ENCODE data around the gene KCNMA1.

The KCNMA1 gene

DNA sequence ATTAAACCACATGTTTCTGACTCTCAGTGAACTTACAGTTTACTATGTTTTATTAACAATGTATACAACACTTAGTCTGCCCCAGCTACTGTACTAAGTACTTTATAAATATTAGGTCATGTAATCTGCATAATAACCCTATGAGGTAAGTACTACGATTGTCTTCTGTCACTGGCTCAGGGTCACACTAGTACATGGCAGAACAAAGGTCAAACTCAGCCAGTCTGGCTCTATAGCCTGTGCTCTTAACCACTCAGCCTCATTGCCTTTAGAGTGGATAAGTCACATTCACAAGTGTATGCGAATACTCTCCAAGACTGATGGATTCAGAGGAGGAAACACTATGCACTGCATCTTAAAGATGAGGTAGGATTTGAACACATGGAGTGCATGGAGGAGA is 252.3 kb downstream of the KCNMA1 start:
- H3K4me1 ChIP-seq (ENCODE audit: control insufficient read depth, insufficient read depth, low read length), result peaks cover 16% of the 10 kb centered on the region
- no peaks in the 10 kb centered on the region for H3K27me3 ChIP-seq (ENCODE audit: control insufficient read depth, insufficient read depth, low read length, poor library complexity, severe bottlenecking)
- 95% methylated on average over 2 of the region's 2 CpGs for WGBS, 2 experiments
- no peaks in the 10 kb centered on the region for H3K9me3 ChIP-seq (ENCODE audit: control insufficient read depth, low read length)
- no peak overlapping the region for H3K27ac ChIP-seq (ENCODE audit: insufficient read depth, low read depth, low read length, poor library complexity, severe bottlenecking)
- H3K36me3 ChIP-seq (ENCODE audit: control insufficient read depth, insufficient read depth, low read length), result no peaks in the 10 kb centered on the region
- H3K4me3 ChIP-seq (ENCODE audit: insufficient read depth, low read depth, low read length), result no peak overlapping the region

DNA sequence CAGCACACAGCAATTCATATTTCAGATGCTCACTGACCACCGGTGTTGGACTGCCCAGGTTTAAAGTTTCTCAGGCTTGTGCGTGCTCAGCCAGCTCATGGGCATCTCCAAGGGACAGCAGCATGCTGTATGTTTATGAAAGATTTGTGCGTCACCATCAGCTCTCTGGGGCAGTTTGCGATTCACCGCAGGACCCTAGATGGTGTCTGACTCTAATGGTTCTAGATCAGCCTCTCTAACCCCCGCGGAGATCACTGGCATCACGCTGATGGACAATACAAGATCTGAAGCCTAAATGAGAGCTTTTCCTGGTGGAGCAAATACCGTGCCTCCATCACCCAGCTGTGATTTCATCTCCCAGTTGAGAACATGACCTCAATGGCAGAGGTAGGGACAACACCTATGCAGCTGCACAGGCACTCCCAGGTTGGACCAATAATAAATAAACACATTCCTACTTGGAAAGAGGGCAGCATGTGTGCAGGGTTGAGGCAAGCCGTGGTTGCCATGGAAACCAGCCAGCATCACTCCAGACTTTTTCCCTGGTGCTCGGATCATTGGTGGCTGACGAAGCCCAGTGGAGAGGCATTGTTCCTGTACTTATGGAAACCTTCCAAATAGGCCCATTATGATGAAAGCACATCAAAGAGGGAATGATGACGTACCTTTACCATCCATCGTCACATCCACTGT is 253.6 kb downstream of the KCNMA1 start:
- H3K4me3 ChIP-seq (ENCODE audit: insufficient read depth, low read depth, low read length), result no peak overlapping the region
- H3K36me3 ChIP-seq (ENCODE audit: control insufficient read depth, insufficient read depth, low read length), result no peaks in the 10 kb centered on the region
- 92 to 94% methylated on average over 14 of the region's 14 CpGs for WGBS, 2 experiments
- no peaks in the 10 kb centered on the region for H3K27me3 ChIP-seq (ENCODE audit: control insufficient read depth, insufficient read depth, low read length, poor library complexity, severe bottlenecking)
- no peak overlapping the region for H3K27ac ChIP-seq (ENCODE audit: insufficient read depth, low read depth, low read length, poor library complexity, severe bottlenecking)
- H3K9me3 ChIP-seq (ENCODE audit: control insufficient read depth, low read length), result no peaks in the 10 kb centered on the region
- H3K4me1 ChIP-seq (ENCODE audit: control insufficient read depth, insufficient read depth, low read length), result peaks cover 11% of the 10 kb centered on the region

DNA sequence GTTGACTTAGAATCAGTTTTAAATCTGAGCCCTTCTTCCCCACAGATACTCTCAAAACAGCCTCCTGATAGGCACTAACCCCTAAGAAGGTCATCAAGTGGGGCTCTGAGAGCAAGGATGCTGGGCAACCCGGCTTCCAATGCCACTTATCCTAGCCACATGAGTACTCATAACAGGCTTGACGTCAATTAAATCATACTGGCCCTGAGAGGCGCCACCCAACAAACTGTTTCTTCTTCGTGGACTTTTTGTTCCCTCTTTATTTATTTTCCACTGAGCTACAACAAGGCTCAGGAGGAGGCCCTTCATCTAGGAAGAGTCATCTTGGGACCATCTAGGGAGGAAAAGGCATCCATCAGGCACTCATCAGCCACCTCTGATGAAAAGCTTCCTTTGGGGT is 255.9 kb downstream of the KCNMA1 start:
- Histone ChIP-seq H3K9me3 (ENCODE audit: control insufficient read depth, low read length) (no peaks in the 10 kb centered on the region), H3K4me3 (ENCODE audit: insufficient read depth, low read depth, low read length) (no peak overlapping the region), H3K4me1 (ENCODE audit: control insufficient read depth, insufficient read depth, low read length) (peaks cover 8% of the 10 kb centered on the region), H3K27me3 (ENCODE audit: control insufficient read depth, insufficient read depth, low read length, poor library complexity, severe bottlenecking) (no peaks in the 10 kb centered on the region), H3K36me3 (ENCODE audit: control insufficient read depth, insufficient read depth, low read length) (no peaks in the 10 kb centered on the region), H3K27ac (ENCODE audit: insufficient read depth, low read depth, low read length, poor library complexity, severe bottlenecking) (no peak overlapping the region)
- WGBS, 2 experiments, result 90 to 91% methylated on average over 4 of the region's 4 CpGs

DNA sequence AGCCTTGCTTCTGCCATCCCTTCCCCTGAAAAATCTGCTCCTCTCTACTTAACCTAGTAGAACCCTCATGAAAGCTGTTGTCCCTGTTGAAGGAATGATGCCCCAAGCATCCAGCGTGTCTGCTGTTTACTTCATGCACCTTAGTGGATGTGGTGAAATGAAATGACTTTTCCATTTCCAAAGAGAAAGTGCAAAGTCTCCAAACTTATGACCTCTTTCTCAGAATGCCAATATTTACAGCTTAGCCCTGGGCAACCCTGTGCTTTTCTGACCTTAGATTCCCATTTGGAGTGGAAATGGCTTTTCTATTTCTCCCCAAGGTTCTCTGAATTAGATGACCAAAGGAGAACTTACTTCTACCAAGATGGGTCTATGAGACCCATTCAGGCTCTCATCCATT is 256.9 kb downstream of the KCNMA1 start:
- Histone ChIP-seq H3K9me3 (ENCODE audit: control insufficient read depth, low read length) (no peaks in the 10 kb centered on the region), H3K27me3 (ENCODE audit: control insufficient read depth, insufficient read depth, low read length, poor library complexity, severe bottlenecking) (no peaks in the 10 kb centered on the region), H3K4me3 (ENCODE audit: insufficient read depth, low read depth, low read length) (no peak overlapping the region), H3K27ac (ENCODE audit: insufficient read depth, low read depth, low read length, poor library complexity, severe bottlenecking) (no peak overlapping the region), H3K36me3 (ENCODE audit: control insufficient read depth, insufficient read depth, low read length) (no peaks in the 10 kb centered on the region), H3K4me1 (ENCODE audit: control insufficient read depth, insufficient read depth, low read length) (peaks cover 8% of the 10 kb centered on the region)
- WGBS, 2 experiments, result 82 to 100% methylated on average over 1 of the region's 1 CpG

DNA sequence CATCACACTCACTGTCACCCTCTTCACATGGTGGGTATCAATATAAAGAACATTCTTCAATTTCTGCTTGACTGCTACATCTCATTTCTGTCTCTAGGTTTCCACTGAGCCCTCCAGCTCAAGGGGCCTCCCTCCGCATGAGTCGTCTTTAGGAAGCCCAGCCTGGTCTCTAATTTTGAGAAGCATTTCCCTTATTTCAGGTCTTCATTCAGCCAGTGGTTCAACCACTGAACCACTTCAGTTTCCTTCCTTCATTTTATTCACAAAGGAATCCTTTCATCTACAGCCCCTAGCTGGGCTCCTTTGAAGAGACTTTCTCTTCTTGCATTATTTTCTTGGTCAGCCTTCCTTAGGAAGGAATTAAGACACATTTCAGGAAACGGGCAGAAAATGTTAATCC is 257.4 kb downstream of the KCNMA1 start:
- Histone ChIP-seq H3K4me1 (ENCODE audit: control insufficient read depth, insufficient read depth, low read length) (peaks cover 8% of the 10 kb centered on the region), H3K27me3 (ENCODE audit: control insufficient read depth, insufficient read depth, low read length, poor library complexity, severe bottlenecking) (no peaks in the 10 kb centered on the region), H3K36me3 (ENCODE audit: control insufficient read depth, insufficient read depth, low read length) (no peaks in the 10 kb centered on the region), H3K4me3 (ENCODE audit: insufficient read depth, low read depth, low read length) (no peak overlapping the region), H3K27ac (ENCODE audit: insufficient read depth, low read depth, low read length, poor library complexity, severe bottlenecking) (no peak overlapping the region), H3K9me3 (ENCODE audit: control insufficient read depth, low read length) (no peaks in the 10 kb centered on the region)
- 61 to 63% methylated on average over 3 of the region's 3 CpGs for WGBS, 2 experiments

DNA sequence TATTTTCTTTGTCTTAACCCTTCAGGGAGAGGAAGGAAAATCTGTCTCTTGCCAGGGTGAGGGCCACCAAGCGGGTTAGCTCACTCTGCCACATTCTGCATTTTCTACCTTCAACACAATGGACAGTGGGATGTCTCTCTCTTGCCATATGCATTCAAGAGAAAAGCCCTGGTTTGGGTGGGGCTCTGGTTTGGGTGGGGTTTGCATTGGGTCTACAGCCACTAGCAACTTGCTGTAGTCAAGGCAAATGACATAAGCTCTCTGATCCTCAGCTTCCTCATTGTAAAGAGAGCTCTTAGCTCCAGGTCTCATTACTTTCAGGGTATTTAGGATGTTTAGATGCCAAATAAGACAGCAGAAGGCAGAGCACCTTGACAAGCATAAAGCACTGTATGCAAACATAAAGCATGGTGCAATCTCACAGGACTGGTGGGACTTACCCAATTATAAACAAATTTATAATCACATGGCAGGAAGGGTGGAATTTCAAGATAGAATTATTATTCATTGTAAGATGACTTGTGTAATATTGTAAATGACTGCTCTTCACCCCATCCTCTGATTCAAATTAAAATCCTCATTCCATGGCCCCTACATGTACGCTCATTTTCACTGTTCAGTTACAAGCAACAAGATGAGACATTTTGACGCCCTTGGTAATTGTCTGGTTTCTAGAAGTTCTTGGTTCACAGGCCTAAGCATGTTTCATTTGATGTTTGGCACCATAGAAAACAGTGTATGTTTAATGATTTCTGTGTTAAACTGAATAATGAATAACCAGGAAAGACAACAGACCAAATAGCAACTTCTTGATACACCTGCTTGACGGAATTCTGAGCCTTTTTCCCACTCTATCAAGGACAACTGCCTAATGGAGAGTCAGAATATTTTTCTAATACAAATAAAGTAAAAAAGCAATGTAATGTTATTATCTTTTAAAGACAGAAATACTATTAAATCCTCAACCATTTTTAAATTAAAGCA is 258.9 kb downstream of the KCNMA1 start:
- Histone ChIP-seq H3K4me3 (ENCODE audit: insufficient read depth, low read depth, low read length) (no peak overlapping the region), H3K4me1 (ENCODE audit: control insufficient read depth, insufficient read depth, low read length) (peaks cover 5% of the 10 kb centered on the region), H3K9me3 (ENCODE audit: control insufficient read depth, low read length) (no peaks in the 10 kb centered on the region), H3K27ac (ENCODE audit: insufficient read depth, low read depth, low read length, poor library complexity, severe bottlenecking) (no peak overlapping the region), H3K36me3 (ENCODE audit: control insufficient read depth, insufficient read depth, low read length) (no peaks in the 10 kb centered on the region), H3K27me3 (ENCODE audit: control insufficient read depth, insufficient read depth, low read length, poor library complexity, severe bottlenecking) (no peaks in the 10 kb centered on the region)
- WGBS, 2 experiments, result 94 to 99% methylated on average over 3 to 4 of the region's 4 CpGs

DNA sequence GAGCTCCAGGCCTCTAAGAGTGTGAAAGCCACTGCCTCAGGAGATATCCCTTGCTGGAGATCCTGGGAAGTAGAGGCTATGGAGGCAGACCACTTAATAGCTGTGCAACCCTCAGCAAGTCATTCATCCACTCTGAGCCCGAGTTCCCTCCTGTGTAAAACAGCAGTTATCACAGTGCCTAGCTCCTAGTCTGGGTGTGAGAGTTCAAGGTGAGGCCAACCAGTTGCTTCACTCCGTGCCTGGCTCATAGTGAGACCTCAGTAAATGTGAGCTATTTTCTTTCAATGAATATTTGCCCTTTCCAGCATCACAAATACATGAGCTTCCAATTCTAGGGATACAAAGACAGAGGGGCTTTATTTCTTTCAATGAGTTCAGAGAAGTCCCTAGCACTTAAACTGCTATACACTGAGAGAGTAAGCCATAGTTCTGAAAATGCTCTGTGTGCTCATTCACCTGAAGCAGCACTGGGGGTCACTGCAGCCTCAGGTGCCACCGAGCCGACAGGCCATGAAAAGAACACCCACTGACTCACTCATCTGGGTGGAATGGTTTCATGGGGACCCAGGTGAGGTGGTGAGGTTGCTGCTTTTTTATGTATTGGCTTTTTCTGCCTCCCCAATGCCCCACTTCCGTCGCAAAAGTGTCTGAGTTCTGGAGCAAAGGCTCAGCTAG is 259.8 kb downstream of the KCNMA1 start:
- WGBS, 2 experiments, result 76 to 80% methylated on average over 6 of the region's 6 CpGs
- Histone ChIP-seq H3K9me3 (ENCODE audit: control insufficient read depth, low read length) (no peaks in the 10 kb centered on the region), H3K27me3 (ENCODE audit: control insufficient read depth, insufficient read depth, low read length, poor library complexity, severe bottlenecking) (no peaks in the 10 kb centered on the region), H3K36me3 (ENCODE audit: control insufficient read depth, insufficient read depth, low read length) (no peaks in the 10 kb centered on the region), H3K27ac (ENCODE audit: insufficient read depth, low read depth, low read length, poor library complexity, severe bottlenecking) (no peak overlapping the region), H3K4me1 (ENCODE audit: control insufficient read depth, insufficient read depth, low read length) (peaks cover 5% of the 10 kb centered on the region), H3K4me3 (ENCODE audit: insufficient read depth, low read depth, low read length) (no peak overlapping the region)

DNA sequence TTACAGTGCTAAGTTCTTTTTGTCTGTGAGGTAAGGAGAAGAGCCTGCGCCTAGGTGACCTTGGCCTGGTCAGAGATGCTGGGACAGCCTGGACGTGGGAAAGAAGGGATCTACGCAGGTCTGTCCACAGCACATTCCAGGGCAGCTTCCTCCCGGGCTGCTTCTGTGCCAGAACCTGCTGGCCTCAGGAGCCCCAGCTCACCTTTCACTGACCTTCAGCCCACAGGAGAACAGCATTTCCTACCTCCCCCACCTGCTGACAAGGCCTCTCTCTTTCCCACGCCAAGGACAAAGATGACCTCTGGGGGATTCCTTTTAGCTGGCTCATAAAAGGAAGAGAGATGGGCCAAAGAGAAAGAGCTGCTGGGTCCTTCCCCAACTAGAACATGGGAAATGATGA is 260.6 kb downstream of the KCNMA1 start:
- 75 to 83% methylated on average over 5 of the region's 5 CpGs for WGBS, 2 experiments
- Histone ChIP-seq H3K27me3 (ENCODE audit: control insufficient read depth, insufficient read depth, low read length, poor library complexity, severe bottlenecking) (no peaks in the 10 kb centered on the region), H3K36me3 (ENCODE audit: control insufficient read depth, insufficient read depth, low read length) (no peaks in the 10 kb centered on the region), H3K4me3 (ENCODE audit: insufficient read depth, low read depth, low read length) (no peak overlapping the region), H3K27ac (ENCODE audit: insufficient read depth, low read depth, low read length, poor library complexity, severe bottlenecking) (no peak overlapping the region), H3K4me1 (ENCODE audit: control insufficient read depth, insufficient read depth, low read length) (peaks cover 5% of the 10 kb centered on the region), H3K9me3 (ENCODE audit: control insufficient read depth, low read length) (no peaks in the 10 kb centered on the region)

DNA sequence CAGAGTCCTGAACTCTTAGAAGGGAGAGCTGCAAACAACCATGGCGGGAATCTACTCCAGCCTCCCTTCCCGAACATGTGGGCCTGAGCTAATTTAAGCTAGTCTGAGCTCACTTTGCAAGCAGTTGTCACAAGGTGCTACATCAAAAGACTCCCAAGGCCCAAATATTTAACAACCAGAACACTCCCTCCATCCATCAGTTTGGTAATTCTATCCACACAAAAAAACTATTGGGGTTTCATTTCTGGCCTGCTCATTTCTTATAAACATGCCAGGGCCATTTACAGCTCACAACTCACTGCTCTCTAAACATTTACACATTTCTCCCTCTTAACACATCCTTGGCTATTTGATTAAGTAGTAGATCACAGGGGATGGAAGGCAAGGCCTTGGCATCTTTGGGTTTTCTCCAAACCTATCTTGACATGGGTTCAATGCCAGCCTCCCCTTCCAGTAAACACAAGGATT is 263.4 kb downstream of the KCNMA1 start:
- no peaks in the 10 kb centered on the region for H3K36me3 ChIP-seq (ENCODE audit: control insufficient read depth, insufficient read depth, low read length)
- H3K27ac ChIP-seq (ENCODE audit: insufficient read depth, low read depth, low read length, poor library complexity, severe bottlenecking), result no peak overlapping the region
- no peak overlapping the region for H3K4me3 ChIP-seq (ENCODE audit: insufficient read depth, low read depth, low read length)
- no peaks in the 10 kb centered on the region for H3K4me1 ChIP-seq (ENCODE audit: control insufficient read depth, insufficient read depth, low read length)
- WGBS, 2 experiments, result 84 to 92% methylated on average over 2 of the region's 2 CpGs
- no peaks in the 10 kb centered on the region for H3K27me3 ChIP-seq (ENCODE audit: control insufficient read depth, insufficient read depth, low read length, poor library complexity, severe bottlenecking)
- no peaks in the 10 kb centered on the region for H3K9me3 ChIP-seq (ENCODE audit: control insufficient read depth, low read length)

Measured in ectodermal cell (in vitro differentiated cells).